Middle frontal gyrus (tissue), 1 donor: Measurements from ENCODE around the gene LINC00237.

ENCODE experiments used
- DNase-seq: peaks from one replicate; pipeline ENCODE4 v3.0.0-alpha.2; 2015; ENCODE audit warnings: low spot score; ENCODE audit errors: extremely low spot score

Gene LINC00237

DNA sequence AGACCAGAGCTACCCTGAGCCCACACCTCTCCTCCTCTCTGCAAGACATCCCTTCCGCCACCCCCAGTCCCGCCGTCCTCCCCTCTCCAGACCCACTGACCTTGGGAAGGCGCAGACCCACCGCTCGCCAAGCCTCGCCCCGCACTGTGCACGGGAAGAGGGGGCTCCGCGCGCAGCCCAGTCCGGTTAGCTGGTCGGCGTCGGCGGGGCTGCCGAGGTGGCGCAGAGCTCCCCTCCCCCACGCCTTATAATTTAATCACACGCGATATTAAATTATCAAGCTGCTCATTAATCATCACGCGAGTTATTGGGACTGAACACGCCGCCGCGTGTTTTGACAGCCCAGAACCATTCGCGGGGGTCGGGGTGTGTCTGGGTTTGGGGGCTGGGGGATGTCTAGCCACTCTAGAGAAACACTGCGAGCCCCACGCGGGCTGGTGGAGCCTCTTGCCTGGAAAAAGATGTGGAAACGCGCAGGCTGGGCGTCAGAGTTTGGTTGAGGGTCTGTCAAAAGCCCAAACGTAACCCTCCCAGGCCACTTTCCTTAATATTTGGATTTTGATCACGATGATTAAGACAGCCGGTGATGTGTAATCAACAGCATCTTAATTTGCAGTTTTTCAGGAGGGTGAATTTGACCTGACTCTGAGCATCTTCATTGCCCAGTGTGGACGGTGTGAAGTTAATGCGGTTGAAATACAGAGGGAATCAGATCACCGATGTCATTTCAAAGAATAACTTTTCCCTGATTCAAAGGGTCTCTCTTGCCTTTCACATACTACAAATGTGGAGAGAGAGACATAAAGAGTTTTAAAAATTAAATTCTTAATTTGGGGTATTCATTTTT is at the start of gene LINC00237:
Gene LINC00237 (minus strand): TSS at position 188 of the 847 bp plus-strand sequence.
- no peak for DNase-seq

DNA sequence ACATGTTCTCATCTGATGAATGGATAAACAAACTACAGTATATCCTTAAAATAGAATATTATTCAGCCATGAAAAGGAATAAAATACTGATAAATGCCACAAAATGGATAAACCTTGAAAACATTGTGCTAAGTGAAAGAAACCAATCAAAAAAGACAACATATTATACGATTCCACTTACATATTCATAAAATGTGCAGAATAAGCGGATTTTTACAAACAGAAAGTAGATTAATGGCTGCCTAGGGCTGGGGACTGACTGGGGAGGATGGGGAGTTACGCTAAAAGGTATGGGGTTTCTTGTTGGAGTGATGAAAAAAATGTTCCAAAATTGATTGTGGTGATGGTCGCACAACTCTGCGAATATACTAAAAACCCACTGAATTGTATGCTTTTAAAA is 49.1 kb upstream of the LINC00237 start:
- DNase-seq = no peak

DNA sequence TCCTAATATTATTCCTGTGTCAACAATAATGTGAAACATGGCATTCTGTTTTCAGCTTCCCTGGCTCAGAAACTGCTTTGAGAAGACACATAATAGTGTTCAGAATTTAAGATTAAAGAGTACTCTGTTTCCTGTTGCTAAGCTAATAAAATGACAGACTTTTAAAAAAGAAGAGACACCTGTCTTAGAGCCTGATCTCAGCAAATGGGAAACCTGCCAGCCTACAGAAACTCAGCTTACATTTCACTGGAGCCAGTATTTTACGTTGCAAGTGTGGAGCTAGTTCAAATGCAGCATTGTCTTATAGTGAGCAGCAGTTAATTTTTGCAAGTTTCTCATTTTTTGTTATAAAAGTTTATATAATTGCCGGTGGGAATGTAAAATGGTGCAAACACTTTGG is 48.5 kb upstream of the LINC00237 start:
- no peak for DNase-seq

DNA sequence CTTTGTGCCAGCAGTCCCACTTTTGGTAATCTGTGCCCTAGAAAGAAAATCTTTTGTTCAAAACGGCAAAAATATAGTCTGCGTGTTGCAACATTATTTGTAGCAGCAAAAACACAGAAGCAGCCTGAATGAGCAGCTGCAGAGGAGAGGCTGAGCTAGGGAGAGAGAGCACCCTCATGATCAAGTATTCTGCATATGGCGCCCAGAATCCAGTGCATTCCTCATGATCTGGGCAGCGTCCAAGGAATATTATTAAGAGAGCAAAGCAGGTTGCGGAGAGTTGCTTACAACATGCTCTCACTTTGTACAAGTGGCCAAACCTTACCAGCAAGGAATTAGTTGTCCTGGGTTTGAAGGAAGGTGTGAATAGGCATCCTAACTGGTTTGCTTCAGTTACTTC is 45.6 kb upstream of the LINC00237 start:
- DNase-seq = no peak

DNA sequence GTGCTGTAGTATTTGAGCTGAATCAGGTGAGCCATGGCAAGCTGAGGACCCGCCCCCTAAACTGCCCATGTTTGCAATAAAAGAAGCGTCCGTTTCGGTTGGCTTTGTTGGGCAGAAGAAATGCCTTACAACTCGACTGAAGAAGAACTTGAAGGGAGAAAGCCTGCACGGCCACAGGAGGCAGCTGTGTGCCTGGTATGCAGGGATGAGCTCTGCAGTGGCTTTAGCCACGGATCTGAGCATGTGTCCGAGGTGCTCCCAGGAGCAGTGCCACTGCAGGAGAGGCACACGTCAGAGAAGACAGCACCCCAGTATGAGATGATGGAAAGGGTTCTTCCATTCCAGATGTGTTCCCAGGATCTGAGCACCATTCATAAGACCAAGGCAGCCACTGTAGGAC is 43.2 kb upstream of the LINC00237 start:
- no peak for DNase-seq

DNA sequence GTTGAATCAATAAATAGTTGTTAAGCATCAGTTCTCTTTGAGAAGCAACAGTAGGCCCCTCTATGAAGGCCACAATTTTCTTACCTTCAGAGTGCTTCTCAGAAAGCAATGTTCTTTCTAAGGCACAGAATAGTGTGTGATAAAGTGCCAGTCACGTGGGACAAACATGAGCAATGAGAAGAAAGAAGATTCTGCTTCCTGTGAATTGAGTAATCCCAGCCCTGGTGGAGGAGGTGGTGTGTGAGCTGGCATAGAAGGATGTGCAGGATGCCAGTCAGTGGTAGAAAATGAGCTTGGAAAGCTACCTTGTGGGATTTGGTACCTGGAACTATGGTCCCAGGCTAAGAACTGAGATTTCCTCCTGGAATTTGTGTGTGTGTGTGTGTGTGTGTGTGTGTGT is 41.4 kb upstream of the LINC00237 start:
- DNase-seq = no peak

DNA sequence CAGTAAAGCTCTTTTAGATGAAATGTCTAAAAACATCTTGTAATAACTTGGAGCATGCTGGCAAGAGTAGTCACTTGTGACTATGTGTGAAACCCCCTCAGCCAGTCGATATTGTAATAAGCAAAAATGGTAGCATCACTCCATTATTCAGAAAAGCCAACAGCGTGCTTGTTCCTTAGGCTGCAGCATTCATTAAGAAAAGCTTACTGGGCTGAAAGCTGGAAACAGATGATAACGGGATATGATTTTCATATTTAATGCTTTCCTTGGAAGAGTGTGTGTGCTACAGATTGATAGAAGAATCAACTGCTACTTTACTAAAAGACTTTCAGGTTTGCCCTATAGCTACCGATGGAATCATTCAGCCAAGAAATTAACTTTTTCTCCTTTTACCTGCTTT is 40.1 kb upstream of the LINC00237 start:
- no peak for DNase-seq

DNA sequence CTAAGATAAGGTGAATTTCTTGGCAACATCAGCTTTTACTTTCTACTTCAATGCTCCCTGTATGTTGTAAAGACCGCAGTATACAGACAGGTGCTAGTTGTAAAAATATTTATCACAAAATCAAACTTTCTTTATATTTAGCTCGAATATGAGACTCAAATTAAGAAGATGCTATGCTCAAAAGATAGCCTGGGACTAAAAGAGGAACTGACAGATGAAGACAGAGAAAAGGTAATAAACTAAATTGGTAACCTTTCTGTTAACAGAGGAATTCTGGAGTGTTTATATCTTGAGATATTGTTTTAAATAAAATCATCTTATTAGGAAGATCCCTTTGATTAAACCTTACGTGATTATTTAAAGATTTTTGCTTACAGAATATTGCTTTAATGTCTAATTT is 39.3 kb upstream of the LINC00237 start:
- DNase-seq = no peak

DNA sequence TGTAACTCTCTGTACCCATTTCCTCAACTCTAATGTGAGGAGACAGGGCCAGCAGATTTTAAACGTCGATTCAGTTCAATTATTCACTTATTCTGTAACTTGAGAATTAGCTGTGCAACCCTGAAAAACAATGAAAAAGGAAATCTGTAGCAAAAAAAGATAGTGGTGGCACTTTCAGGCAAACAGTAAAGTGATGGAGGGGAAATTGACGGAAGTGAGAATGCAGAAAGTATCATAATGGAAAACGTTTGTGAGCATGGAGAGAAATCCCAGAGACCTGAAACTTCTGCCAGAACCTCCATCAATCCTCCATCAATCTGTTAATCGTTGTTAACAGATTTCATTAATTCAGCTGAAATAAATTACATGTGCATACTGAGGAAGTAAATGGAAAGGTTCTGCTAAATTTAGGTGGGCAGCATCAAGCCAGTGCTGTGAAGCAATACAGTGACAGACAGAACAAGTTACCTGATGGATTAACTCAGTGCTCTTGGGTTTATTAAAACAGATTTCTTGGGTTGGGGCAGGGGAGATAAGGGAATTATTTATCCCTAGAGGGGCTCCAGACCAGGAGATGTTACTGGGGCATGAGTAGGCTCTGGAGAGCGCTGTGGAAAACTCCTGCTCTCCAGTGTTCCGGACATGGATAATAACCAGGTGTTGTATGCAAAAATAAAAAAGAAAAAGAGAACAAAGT is 37.2 kb upstream of the LINC00237 start:
- no peak for DNase-seq

DNA sequence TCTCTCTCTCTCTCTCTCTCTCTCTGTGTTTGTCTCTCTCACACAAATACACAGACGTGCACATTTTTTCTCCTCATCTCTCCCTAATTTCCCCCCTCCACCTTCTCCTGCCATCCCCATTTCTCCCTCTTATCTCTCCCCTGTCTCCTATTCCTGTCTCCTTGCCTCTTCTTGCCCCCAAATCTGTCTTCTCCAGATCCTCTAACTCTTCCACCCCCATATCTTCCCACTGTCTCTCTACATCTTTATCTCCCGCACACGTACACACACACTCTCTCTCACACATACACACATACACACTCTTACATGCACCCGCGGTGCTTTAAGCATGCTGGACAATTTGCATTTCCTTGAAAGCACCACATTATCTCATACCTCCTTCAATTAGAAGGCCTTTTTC is 35.7 kb upstream of the LINC00237 start:
- no peak for DNase-seq

DNA sequence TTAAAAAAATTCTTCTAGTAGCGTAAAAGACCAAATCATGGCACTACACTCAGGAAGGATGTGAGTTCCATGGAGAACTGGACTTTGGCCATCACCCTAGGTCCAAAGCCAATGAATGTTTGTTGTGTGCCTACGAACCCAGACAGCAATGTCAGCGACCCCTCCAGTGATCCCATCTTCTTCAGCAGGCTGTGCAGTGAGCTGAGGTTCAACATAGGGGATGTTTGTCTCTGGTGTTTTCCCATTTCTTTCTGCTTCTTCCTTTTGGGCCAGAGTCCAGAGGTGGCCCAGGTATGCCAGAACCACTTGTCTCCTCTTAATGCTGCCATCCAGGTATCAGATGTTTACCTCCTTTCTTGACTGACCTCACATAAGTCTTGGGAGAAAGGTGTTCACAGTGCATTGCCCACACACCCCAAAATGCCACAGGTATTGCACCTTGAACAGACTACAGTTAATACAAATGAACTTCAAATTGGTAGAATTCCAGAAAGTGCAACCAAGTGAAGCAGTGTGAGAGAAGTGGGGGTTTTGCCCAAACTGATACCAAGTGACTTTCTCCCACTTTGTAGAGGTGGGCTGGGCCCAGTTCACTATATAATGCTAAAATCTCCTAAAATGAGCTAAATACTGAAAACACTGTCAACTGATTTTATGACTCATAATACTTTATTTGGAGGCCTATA is 33.9 kb upstream of the LINC00237 start:
- no peak for DNase-seq

DNA sequence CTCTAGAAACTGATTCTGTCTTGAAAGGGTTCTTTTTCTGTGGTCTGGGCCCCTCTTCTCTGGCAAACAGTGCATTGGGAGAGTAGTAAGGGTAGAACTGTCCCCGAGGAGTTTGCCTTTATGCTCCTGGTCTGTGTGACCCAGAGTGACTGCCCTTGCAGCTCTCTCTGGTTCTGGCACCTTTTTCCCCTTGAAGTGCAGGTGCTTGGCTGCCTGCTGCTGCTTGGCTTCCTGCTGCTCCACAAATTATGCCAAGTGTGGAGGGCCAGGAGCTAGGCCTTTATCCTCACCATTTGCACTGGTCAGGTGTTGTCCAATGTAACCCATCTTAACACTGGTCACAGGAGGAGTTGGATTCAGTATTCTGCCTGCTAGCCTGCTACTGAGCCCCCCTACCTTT is 30.9 kb upstream of the LINC00237 start:
- no peak for DNase-seq

DNA sequence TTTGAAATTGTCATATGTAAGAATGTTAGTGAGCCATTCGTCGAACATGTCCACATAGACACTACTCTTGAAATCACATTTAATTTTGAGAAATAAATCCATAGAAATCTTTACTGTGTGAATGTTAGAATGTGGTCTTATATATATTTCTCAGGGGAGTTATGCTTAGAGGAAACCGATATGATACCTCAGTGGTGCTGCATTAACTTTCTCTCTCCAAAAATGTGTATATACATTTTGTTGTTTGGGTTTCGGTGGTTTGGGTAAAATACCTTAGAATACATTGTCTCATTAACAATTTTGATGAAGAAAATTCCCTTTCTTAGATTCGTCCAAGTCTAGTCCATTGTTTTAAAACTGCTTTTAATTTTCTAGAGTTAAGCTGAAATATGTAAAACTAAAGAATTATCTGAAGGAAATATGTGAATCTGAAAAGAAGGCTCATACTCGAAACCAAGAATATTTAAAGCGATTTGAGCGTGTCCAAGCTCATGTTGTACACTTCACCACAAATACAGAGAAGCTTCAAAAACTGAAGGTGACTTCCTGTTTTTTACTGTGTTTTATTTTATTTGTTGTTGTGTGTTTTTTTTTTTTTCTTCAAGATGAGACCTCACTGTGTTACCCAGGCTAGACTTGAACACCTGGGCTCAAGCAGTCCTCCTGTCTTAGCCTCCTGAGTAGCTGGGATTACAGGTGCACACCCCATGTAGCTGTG is 30.0 kb upstream of the LINC00237 start:
- no peak for DNase-seq

DNA sequence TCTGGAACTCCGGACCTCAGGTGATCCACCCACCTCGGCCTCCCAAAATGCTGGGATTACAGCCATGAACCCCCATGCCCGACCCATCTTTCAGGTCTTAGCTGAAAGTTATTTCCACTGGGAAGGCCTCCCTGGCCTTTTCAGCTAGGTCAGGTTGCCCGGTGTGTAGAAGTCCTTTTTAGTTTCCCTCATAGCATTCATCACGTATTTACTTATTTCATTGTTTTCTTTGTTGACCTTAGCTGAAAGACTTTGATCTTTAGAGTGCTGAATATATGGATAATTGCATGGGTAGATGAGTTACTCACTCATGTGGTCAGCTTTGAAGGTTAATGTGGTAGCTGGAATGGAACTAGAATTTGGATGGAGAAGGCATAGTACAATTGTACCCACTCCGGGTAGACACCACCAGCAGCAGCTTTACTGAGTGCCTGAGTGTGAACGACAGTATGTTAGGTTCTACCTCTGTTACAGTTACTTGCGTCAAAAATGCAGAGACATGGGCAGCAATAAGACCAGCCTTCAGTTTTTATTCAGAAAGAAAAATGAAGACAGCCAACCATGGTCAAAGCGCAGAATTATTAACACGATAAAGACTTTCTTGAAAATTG is 28.8 kb upstream of the LINC00237 start:
- DNase-seq = no peak

DNA sequence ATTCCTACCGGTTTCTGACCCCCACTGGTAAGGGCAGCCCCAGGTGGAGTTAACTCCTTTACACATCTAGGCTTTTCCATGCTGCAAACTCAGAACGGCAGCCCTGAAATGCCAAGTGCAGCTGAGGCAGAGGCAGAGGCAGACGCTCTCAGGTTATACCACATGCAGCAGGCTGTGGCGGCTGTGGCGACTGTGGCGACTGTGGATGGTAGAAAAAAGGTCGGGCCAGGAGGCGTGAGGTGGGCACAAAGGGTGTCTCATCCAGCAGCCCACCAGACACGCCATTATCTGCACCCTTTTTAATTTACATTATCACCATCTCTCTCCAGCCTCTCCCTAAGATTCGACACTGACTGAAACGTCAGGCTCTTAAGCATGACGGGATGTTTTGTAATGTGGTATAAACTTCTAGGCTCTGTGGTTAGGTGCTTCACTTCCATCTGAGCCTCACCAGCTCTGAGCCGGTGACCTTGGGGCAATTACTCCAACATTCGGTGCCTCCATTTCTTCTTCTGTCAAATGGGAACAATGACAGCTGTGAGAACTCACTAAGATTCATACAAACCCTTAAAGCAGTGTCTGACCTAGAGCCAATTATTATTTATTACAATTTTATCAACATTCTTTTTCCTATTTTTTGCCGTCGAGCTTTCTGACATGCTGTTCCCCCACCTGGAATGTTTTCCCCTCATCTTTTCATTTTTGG is 27.9 kb upstream of the LINC00237 start:
- DNase-seq = no peak

DNA sequence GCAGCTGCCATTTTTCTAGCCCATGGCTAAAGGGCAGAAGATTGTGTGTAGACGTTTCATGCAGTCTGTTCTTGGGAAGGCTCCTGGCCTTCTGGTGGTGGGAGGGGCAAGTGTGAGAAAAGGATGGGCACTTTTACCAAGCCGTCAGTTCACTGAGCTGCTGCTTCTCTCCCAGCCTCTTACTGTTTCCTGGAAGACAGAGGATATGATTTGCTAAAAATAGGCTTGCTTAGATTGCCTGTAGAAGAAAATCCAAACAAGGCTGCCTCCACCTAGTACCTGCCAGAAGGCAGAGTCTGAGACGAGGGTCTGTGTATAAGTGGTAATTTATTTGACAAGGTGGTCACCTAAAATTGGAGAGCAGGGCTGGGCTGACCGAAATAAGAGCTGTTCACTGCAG is 27.2 kb upstream of the LINC00237 start:
- DNase-seq = no peak

DNA sequence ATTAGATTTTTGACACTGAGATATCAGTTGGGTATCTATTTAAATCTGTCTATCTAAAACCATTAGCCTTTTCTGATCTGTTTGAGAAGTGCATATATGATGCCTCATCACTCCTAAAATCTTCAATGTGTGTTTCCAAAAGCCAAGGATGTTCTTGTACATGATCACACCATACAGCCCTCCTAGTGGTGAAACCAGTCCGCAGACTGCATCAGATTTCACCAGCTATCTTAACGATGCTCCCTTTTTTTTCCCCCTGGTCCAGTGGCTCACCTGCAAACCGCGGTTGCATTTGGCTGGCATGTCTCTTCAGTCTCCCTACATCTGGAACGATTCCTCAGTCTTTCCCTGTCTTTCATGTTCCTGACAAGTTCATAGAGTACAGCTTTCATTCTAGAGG is 23.7 kb upstream of the LINC00237 start:
- no peak for DNase-seq

DNA sequence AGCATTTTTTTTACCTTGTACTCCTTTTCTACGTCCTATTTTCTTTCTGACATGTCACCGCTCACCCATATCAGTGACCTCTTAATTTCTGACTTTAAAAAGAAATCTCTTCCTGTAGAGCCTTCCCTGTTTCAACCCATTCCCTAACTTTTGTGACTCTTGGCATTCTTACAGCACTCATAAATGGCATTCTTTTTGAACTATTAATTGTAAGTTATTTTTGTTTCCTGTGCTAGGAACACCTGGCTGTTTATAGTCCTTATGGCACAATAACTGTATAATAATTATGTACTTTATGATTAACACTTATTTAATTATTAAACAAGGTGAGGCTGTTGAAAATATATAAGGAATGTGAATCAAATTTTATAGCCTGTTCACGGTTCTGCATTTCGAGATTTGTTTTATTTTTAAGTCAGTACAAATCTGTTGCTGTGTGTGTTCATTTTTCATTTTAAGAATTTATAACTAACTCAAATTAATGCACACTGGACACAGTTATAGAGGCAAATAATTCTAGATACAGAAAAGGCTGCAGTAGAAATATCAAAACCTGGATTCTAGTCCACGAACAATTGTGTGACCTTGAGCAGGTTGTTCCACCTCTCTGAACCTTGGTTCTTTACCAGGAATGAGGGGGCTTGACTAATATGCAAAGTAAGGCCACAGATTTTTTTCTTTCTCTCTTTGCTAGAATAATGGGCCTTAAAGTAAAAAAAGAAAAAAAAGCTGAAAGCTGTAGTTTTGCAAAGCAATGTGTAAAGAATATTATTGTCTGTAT is 21.2 kb upstream of the LINC00237 start:
- no peak for DNase-seq

DNA sequence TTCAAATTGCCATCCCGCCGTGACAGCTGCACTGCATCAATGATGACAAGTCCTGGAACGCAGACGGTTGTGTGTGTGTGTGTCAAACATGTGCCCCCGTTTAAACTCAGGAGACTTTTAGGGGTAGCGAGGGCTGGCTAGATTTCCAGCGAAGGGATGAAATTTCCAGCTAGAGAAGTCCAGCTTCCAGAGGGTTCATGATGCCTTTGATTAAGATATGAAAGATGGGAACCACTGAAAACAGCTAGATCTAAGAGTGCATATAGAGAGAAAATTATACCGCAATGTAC is 20.4 kb upstream of the LINC00237 start:
- no peak for DNase-seq
